Fibroblast of lung (primary cell): Measurements from ENCODE around the gene NCBP3. TPM values are rescaled to one million over a fixed set of nuclear protein-coding genes. Genes with fewer than 3 reads are reported as not detected.
"Not testable (repeated sequence)": the region's sequence is repeated elsewhere in the genome, so short reads cannot be mapped to it uniquely, and the experiment has no call there.

Experiments
- DNase-seq, 2 donors: peaks; one replicate each; pipeline versions ENCODE4 v3.0.0 to v3.0.0-alpha.2; 2010; ENCODE audit warnings: low read depth in 2 of 2
- H2AFZ ChIP-seq: 2 replicates; pipeline ENCODE4 v1.5.1; 2012; ENCODE audit warnings: low read length, control low read depth, inconsistent platforms
- H3K27ac ChIP-seq: 2 replicates; pipeline ENCODE4 v1.5.1; 2011; ENCODE audit warnings: low read length, control low read depth; ENCODE audit not compliant: insufficient read depth
- H3K27me3 ChIP-seq: 2 replicates; pipeline ENCODE4 v1.5.1; 2011; ENCODE audit warnings: mild to moderate bottlenecking, low read length; ENCODE audit not compliant: control insufficient read depth, insufficient read depth
- H3K36me3 ChIP-seq: 2 replicates; pipeline ENCODE4 v1.5.1; 2011; ENCODE audit warnings: low read length; ENCODE audit not compliant: control insufficient read depth, insufficient read depth
- H3K4me1 ChIP-seq: 2 replicates; pipeline ENCODE4 v1.5.1; 2011; ENCODE audit warnings: low read length; ENCODE audit not compliant: control insufficient read depth, insufficient read depth; ENCODE audit errors: extremely low read depth
- H3K4me2 ChIP-seq: 2 replicates; pipeline ENCODE4 v1.5.1; 2011; ENCODE audit warnings: low read length, control low read depth; ENCODE audit not compliant: insufficient read depth; ENCODE audit errors: extremely low read depth
- H3K4me3 ChIP-seq, 4 experiments: fragments of 200-600 bp in 1 of 4; sonication (generic) in 1 of 4; replicated peaks in 1 of 4; 2 replicates each; pipeline ENCODE4 v1.5.1; 2011 to 2016; ENCODE audit warnings: low read length in 4 of 4, low read depth in 3 of 4, mild to moderate bottlenecking in 3 of 4, control low read depth in 2 of 4, inconsistent platforms in 1 of 4, mixed read lengths in 1 of 4; ENCODE audit not compliant: insufficient read depth in 1 of 4; ENCODE audit errors: control extremely low read depth in 1 of 4
- H3K79me2 ChIP-seq: 2 replicates; pipeline ENCODE4 v1.5.1; 2012; ENCODE audit warnings: mild to moderate bottlenecking, low read length, inconsistent platforms; ENCODE audit not compliant: control insufficient read depth, insufficient read depth
- H3K9ac ChIP-seq: 2 replicates; pipeline ENCODE4 v1.5.1; 2011; ENCODE audit warnings: mild to moderate bottlenecking, low read length, control low read depth; ENCODE audit not compliant: insufficient read depth
- H3K9me3 ChIP-seq: 2 replicates; pipeline ENCODE4 v1.5.1; 2012; ENCODE audit warnings: low read depth, low read length; ENCODE audit not compliant: control insufficient read depth, insufficient read depth
- H4K20me1 ChIP-seq: 2 replicates; pipeline ENCODE4 v1.5.1; 2011; ENCODE audit warnings: low read length; ENCODE audit not compliant: control insufficient read depth, insufficient read depth; ENCODE audit errors: extremely low read depth
- CTCF ChIP-seq, 2 donors: IDR thresholded peaks in 1 of 2; conservative IDR thresholded peaks in 1 of 2; 1 replicate in 1 of 2; 2 replicates in 1 of 2; pipeline ENCODE4 v1.5.1; 2011 to 2012; ENCODE audit warnings: low read length in 2 of 2, control low read depth in 1 of 2, inconsistent platforms in 1 of 2, low read depth in 1 of 2, mild to moderate bottlenecking in 1 of 2
- EZH2 ChIP-seq: IDR thresholded peaks from 2 replicates; pipeline ENCODE4 v1.5.1; 2012; ENCODE audit warnings: low read length, control low read depth, mild to moderate bottlenecking; ENCODE audit errors: missing control alignments
- polyA plus RNA-seq, 2 donors: library from polyadenylated mRNA; depleted of rRNA in 1 of 2; stranded (reverse) in 1 of 2; unstranded in 1 of 2; fragments of >200 nt; gene quantifications; 2 replicates each; pipeline ENCODE4 v1.2.1, GENCODE V29; 2011 to 2012; ENCODE audit warnings: missing spikeins in 1 of 2
- total RNA-seq: library from RNA; depleted of rRNA; stranded (reverse); fragments of >200 nt; gene quantifications from 2 replicates; pipeline ENCODE4 v1.2.1, GENCODE V29; 2014

The NCBP3 gene
- total and polyA plus RNA-seq, 2 donors (not counting 1 experiment from before 2014, with no cell fraction given), result 20.4 to 23.3 TPM

- Histone ChIP-seq H3K9ac (no peak overlapping the region), H3K4me2 (no peak overlapping the region), H2AFZ (no peak overlapping the region), H3K4me1 (peaks cover 2% of the 10 kb centered on the region), H4K20me1 (no peaks in the 10 kb centered on the region), H3K27ac (no peak overlapping the region), H3K4me3 (no peak overlapping the region), H3K27me3 (no peaks in the 10 kb centered on the region), H3K79me2 (no peaks in the 10 kb centered on the region), H3K36me3 (no peaks in the 10 kb centered on the region), H3K9me3 (no peaks in the 10 kb centered on the region)
- no peak for DNase-seq
- TF ChIP-seq EZH2 (no peak), CTCF (conservative IDR thresholded peaks at IDR 0.05 in 1 of 2, IDR thresholded peaks at IDR 0.05 in 1 of 2; ENCODE audit: low read depth in 1 of 2, low read length in 2 of 2) (no peak)
Observed at GRCh38 chr17:3795390-3796102, 50.5 kb downstream of the NCBP3 start.

DNA sequence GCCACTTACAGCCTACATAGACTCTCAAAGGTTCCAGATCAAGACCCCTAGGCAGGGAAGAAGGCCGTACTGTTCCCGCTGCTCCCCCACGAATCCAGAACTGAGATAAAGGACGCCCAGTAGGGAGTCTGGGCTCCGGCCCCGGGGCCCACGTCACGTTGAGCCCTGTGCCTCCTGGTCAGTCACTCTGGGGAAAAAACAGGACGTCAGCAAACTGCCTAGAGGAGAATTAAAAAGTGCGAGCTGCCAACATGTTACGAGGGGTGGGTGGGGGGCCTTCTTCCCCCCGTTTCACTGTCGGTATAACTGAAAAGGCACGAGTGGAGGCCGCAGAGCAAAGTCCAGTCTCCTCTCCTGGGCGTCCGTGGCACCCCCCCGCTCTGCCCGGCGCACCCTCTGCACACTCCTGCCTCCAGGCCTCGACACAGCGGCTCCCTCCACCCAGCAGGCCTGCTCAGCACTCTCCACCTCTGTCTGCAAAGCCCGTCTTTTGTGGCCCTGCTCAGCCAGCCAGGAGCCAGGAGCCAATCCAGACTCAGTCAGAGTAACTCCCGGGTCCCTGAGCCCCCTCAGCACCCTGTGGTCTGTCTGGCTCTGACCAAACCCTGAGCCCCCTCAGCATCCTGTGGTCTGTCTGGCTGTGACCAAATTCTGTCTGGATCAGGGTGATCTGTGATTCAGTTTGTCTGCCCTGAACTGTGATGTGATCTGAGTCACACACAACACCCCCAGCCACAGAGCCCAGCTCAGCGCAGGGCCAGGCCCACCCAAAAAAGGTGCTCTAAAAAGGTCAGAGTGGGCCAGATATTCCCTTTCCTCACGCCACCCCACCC is 51.3 kb downstream of the NCBP3 start:
- H3K9ac ChIP-seq, result no peak overlapping the region
- H3K36me3 ChIP-seq, result no peaks in the 10 kb centered on the region
- H3K27me3 ChIP-seq, result no peaks in the 10 kb centered on the region
- no peaks in the 10 kb centered on the region for H3K9me3 ChIP-seq
- H4K20me1 ChIP-seq, result no peaks in the 10 kb centered on the region
- no peak overlapping the region for H3K4me3 ChIP-seq
- no peaks in the 10 kb centered on the region for H3K79me2 ChIP-seq
- no peak overlapping the region for H3K4me2 ChIP-seq
- peaks cover 2% of the 10 kb centered on the region for H3K4me1 ChIP-seq
- no peak overlapping the region for H2AFZ ChIP-seq
- TF ChIP-seq EZH2 (no peak), CTCF (conservative IDR thresholded peaks at IDR 0.05 in 1 of 2, IDR thresholded peaks at IDR 0.05 in 1 of 2; ENCODE audit: low read depth in 1 of 2, low read length in 2 of 2) (no peak)
- peak in 1 of 2 donors; percentile 96 for DNase-seq
- no peak overlapping the region for H3K27ac ChIP-seq

DNA sequence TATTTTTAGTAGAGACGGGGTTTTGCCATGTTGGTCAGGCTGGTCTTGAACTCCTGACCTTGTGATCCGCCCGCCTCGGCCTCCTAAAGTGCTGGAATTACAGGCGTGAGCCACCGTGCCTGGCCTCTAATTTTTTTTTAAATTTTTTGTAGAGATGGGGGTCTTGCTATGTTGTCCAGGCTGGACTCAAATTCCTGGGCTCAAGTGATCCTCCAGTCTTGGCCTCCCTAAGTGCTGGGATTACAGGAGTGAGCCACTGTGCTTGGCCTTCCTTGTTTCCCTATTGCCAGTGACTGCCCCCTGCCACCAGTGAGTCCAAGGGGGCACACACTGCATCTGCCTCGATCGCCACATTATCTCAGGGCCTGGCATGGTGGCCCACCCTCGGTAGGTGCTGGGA is 51.9 kb downstream of the NCBP3 start:
- H3K27ac ChIP-seq, H2AFZ ChIP-seq, H3K9ac ChIP-seq: not testable (repeated sequence)

GRCh38 chr17:3793258-3793657 is 52.8 kb downstream of the NCBP3 start:
- DNase-seq, H3K79me2 ChIP-seq, H3K9me3 ChIP-seq, H3K9ac ChIP-seq, H2AFZ ChIP-seq, H3K4me2 ChIP-seq, H3K4me3 ChIP-seq, H3K36me3 ChIP-seq, H3K27ac ChIP-seq, H3K4me1 ChIP-seq, H4K20me1 ChIP-seq, H3K27me3 ChIP-seq: not testable (repeated sequence)

More for the DNA sequence above, 51.9 kb downstream of the NCBP3 start:
- DNase-seq, H4K20me1 ChIP-seq, H3K4me1 ChIP-seq, H3K27me3 ChIP-seq, H3K36me3 ChIP-seq, H3K4me2 ChIP-seq, H3K4me3 ChIP-seq, H3K9me3 ChIP-seq, H3K79me2 ChIP-seq: not testable (repeated sequence)
